ENCODE measurements around the gene IL25. TPM values are rescaled to one million over a fixed set of nuclear protein-coding genes. Genes with fewer than 3 reads are reported as not detected.

IL25 gene
- total RNA-seq, 4 donors from 2014 or later, result not detected

- DNase-seq (peak in 1 of 2 donors; percentile 72), ATAC-seq (peak in 1 of 2 donors; percentile 5)
- in situ Hi-C loops (cut with MboI; ENCODE audit: low sequenced_read_pairs in 4 of 4) (no loop called here), intact Hi-C loops (cut with DNase I; ENCODE audit: low total_unique reads) (no loop called here)
- no peaks in the 10 kb centered on the region for H3K9me3 ChIP-seq
- no peaks in the 10 kb centered on the region for H3K36me3 ChIP-seq
- peak overlapping the region in 1 of 4 donors; percentile 47 for H3K4me3 ChIP-seq
- H3K27me3 ChIP-seq, result no peaks in the 10 kb centered on the region
- H3K4me1 ChIP-seq, result peaks cover 10 to 55% of the 10 kb centered on the region in 2 donors
- TF ChIP-seq CTCF (IDR thresholded peaks at IDR 0.05 in 4 of 5, conservative IDR thresholded peaks at IDR 0.05 in 1 of 5) (no peak), POLR2A (IDR thresholded peaks at IDR 0.05) (no peak)
- H3K27ac ChIP-seq, result peak overlapping the region; percentile 79 to 90 (median 84)
Observed at GRCh38 chr14:23408307-23408630, 35.7 kb downstream of the IL25 start.

- intact Hi-C loops (cut with DNase I; ENCODE audit: low total_unique reads), result no loop called here
- Histone ChIP-seq H3K4me1 (peaks cover 10 to 62% of the 10 kb centered on the region in 2 donors), H3K27me3 (no peaks in the 10 kb centered on the region), H3K27ac (peak overlapping the region; percentile 79 to 90 (median 84)), H3K9me3 (no peaks in the 10 kb centered on the region), H3K4me3 (peak overlapping the region in 2 of 4 donors; percentile 8 to 47), H3K36me3 (no peaks in the 10 kb centered on the region)
- DNase-seq, result peak; percentile 66 to 86
- in situ Hi-C loops (cut with MboI; ENCODE audit: low sequenced_read_pairs in 4 of 4), result no loop called here
- TF ChIP-seq CTCF (IDR thresholded peaks at IDR 0.05 in 4 of 5, conservative IDR thresholded peaks at IDR 0.05 in 1 of 5) (no peak), POLR2A (IDR thresholded peaks at IDR 0.05) (no peak)
- peak; percentile 49 to 76 for ATAC-seq
Observed at GRCh38 chr14:23409475-23409874, 36.9 kb downstream of the IL25 start.

GRCh38 chr14:23409966-23410635 is 37.5 kb downstream of the IL25 start:
- in situ Hi-C loops (cut with MboI; ENCODE audit: low sequenced_read_pairs in 4 of 4), result no loop called here
- DNase-seq, result peak; percentile 53 to 95
- no peaks in the 10 kb centered on the region for H3K36me3 ChIP-seq

GRCh38 chr14:23411563-23412525 is 39.2 kb downstream of the IL25 start:
- peak overlapping the region; percentile 79 to 90 (median 84) for H3K27ac ChIP-seq
- in situ Hi-C loops (cut with MboI; ENCODE audit: low sequenced_read_pairs in 4 of 4), result no loop called here
- H3K27me3 ChIP-seq, result no peaks in the 10 kb centered on the region
- TF ChIP-seq POLR2A (IDR thresholded peaks at IDR 0.05) (no peak), CTCF (IDR thresholded peaks at IDR 0.05 in 4 of 5, conservative IDR thresholded peaks at IDR 0.05 in 1 of 5) (no peak)
- DNase-seq (peak in 1 of 2 donors; percentile 41), ATAC-seq (no peak)
- no peaks in the 10 kb centered on the region for H3K36me3 ChIP-seq
- H3K9me3 ChIP-seq, result no peaks in the 10 kb centered on the region
- peak overlapping the region in 1 of 4 donors; percentile 8 for H3K4me3 ChIP-seq
- peaks cover 10 to 54% of the 10 kb centered on the region in 2 donors for H3K4me1 ChIP-seq
- intact Hi-C loops (cut with DNase I; ENCODE audit: low total_unique reads), result loop anchor here (2.0 kb wide), 1 partner anchor 23 kb away; the partner anchor contains the start of gene MYH7

More at GRCh38 chr14:23409966-23410635, 37.5 kb downstream of the IL25 start:
- peak overlapping the region; percentile 79 to 90 (median 84) for H3K27ac ChIP-seq
- H3K4me1 ChIP-seq, result peaks cover 10 to 65% of the 10 kb centered on the region in 2 donors
- peak; percentile 16 to 60 for TF ChIP-seq POLR2A (IDR thresholded peaks at IDR 0.05)
- no peak for TF ChIP-seq CTCF (IDR thresholded peaks at IDR 0.05 in 4 of 5, conservative IDR thresholded peaks at IDR 0.05 in 1 of 5)
- peak; percentile 30 to 53 for ATAC-seq
- intact Hi-C loops (cut with DNase I; ENCODE audit: low total_unique reads), result loop anchor here (2.0 kb wide), 1 partner anchor 25 kb away; the partner anchor contains the start of gene MYH7
- H3K9me3 ChIP-seq, result no peaks in the 10 kb centered on the region
- H3K4me3 ChIP-seq, result peak overlapping the region in 1 of 4 donors; percentile 31
- no peaks in the 10 kb centered on the region for H3K27me3 ChIP-seq

Measured in gastrocnemius medialis (tissue), 4 donors.